Osteoblast (primary cell): ENCODE data around the gene PRKCQ. TPM values are rescaled to one million over a fixed set of nuclear protein-coding genes. Genes with fewer than 3 reads are reported as not detected.

Experiments used
- DNase-seq: peaks from one replicate; pipeline ENCODE4 v3.0.0; 2011; ENCODE audit warnings: low spot score, mixed read lengths; ENCODE audit not compliant: insufficient read length; ENCODE audit errors: missing footprints
- H2AFZ ChIP-seq: 2 replicates; pipeline ENCODE4 v1.6.0; 2011; ENCODE audit warnings: mild to moderate bottlenecking, low read length
- H3K27ac ChIP-seq: 2 replicates; pipeline ENCODE4 v1.5.1; 2011; ENCODE audit warnings: mild to moderate bottlenecking, low read depth, low read length, moderate library complexity
- H3K27me3 ChIP-seq: 2 replicates; pipeline ENCODE4 v1.6.0; 2012; ENCODE audit warnings: mild to moderate bottlenecking, control low read depth, inconsistent platforms, low read length, moderate library complexity; ENCODE audit not compliant: insufficient read depth
- H3K36me3 ChIP-seq: 2 replicates; pipeline ENCODE4 v1.5.1; 2011; ENCODE audit warnings: mild to moderate bottlenecking, low read length, control low read depth, moderate library complexity; ENCODE audit not compliant: insufficient read depth
- H3K4me1 ChIP-seq: 2 replicates; pipeline ENCODE4 v1.5.1; 2011; ENCODE audit warnings: mild to moderate bottlenecking, low read length, control low read depth, moderate library complexity; ENCODE audit not compliant: insufficient read depth
- H3K4me2 ChIP-seq: 2 replicates; pipeline ENCODE4 v1.6.0; 2011; ENCODE audit warnings: mild to moderate bottlenecking, low read length; ENCODE audit not compliant: insufficient read depth
- H3K4me3 ChIP-seq: fragments of 200-600 bp; sonication (generic); 3 replicates; pipeline ENCODE4 v1.5.1; 2012; ENCODE audit warnings: mild to moderate bottlenecking, low read length, inconsistent platforms; ENCODE audit not compliant: insufficient read depth
- H3K79me2 ChIP-seq: 2 replicates; pipeline ENCODE4 v1.6.0; 2012; ENCODE audit warnings: mild to moderate bottlenecking, low read length, control low read depth, inconsistent platforms; ENCODE audit not compliant: insufficient read depth
- H3K9me3 ChIP-seq: 2 replicates; pipeline ENCODE4 v1.5.1; 2011; ENCODE audit warnings: low read depth, low read length, control low read depth
- H4K20me1 ChIP-seq: 2 replicates; pipeline ENCODE4 v1.6.0; 2012; ENCODE audit warnings: mild to moderate bottlenecking, low read length, control low read depth; ENCODE audit not compliant: insufficient read depth
- CTCF ChIP-seq: IDR thresholded peaks from 2 replicates; pipeline ENCODE4 v1.5.1; 2011; ENCODE audit warnings: mild to moderate bottlenecking, low read depth, low read length, moderate library complexity; ENCODE audit errors: extremely low read depth
- total RNA-seq: library from RNA; depleted of rRNA; stranded (reverse); fragments of >200 nt; gene quantifications from 2 replicates; pipeline ENCODE4 v1.2.3, GENCODE V29; 2012

Gene PRKCQ
- total RNA-seq, 1 donor: not detected

- H3K27me3 ChIP-seq: no peaks in the 10 kb centered on the region
- H3K27ac ChIP-seq: no peak overlapping the region
- H3K4me1 ChIP-seq: no peaks in the 10 kb centered on the region
- H3K4me2 ChIP-seq: no peak overlapping the region
- TF ChIP-seq CTCF: no peak
- no peaks in the 10 kb centered on the region for H3K36me3 ChIP-seq
- no peaks in the 10 kb centered on the region for H3K9me3 ChIP-seq
- H4K20me1 ChIP-seq: no peaks in the 10 kb centered on the region
- no peak overlapping the region for H3K4me3 ChIP-seq
- H3K79me2 ChIP-seq: no peaks in the 10 kb centered on the region
- no peak overlapping the region for H2AFZ ChIP-seq
- no peak for DNase-seq
Observed at GRCh38 chr10:6426317-6426716, 153.8 kb downstream of the PRKCQ start.

- H3K4me3 ChIP-seq: no peak overlapping the region
- no peak overlapping the region for H3K27ac ChIP-seq
- no peaks in the 10 kb centered on the region for H3K9me3 ChIP-seq
- no peak for DNase-seq
- H2AFZ ChIP-seq: no peak overlapping the region
- H3K79me2 ChIP-seq: no peaks in the 10 kb centered on the region
- no peak overlapping the region for H3K4me2 ChIP-seq
- no peak for TF ChIP-seq CTCF
- H3K4me1 ChIP-seq: no peaks in the 10 kb centered on the region
- H3K36me3 ChIP-seq: no peaks in the 10 kb centered on the region
- no peaks in the 10 kb centered on the region for H4K20me1 ChIP-seq
- H3K27me3 ChIP-seq: peaks cover under 1% of the 10 kb centered on the region
Observed at GRCh38 chr10:6423413-6424170, 156.5 kb downstream of the PRKCQ start.

GRCh38 chr10:6423004-6423403, 157.1 kb downstream of the PRKCQ start:
- Histone ChIP-seq H3K79me2 (no peaks in the 10 kb centered on the region), H3K36me3 (no peaks in the 10 kb centered on the region), H3K4me1 (no peaks in the 10 kb centered on the region), H3K27me3 (peaks cover 5% of the 10 kb centered on the region), H4K20me1 (no peaks in the 10 kb centered on the region), H3K4me2 (no peak overlapping the region), H3K27ac (no peak overlapping the region), H3K4me3 (no peak overlapping the region), H2AFZ (no peak overlapping the region), H3K9me3 (no peaks in the 10 kb centered on the region)
- no peak for DNase-seq
- TF ChIP-seq CTCF: no peak

DNA sequence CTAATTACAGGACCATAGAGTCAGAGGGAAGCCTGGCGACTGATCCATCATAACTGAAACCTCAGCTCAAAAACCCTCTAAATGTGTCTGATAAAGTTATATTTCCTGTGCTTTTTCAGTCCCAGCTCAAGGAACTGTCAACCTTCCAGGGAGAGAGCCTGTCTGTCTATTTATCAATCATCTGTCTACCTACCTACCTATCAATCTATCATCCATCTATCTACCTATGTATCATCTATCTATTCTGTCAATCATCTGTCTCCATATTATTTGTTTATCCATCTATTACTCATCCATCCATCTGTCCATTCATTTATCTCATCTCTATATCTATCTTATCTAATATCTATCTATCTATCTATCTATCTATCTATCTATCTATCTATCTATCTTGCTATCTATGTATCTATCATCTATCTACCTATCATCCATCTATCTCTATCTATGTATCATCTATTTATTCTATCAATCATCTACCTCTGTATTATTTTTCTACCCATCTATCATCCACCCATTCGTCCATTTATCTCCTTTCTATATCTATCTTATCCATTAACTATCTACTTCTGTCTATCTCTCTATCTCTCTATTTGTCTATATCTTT, 161.4 kb downstream of the PRKCQ start:
- Histone ChIP-seq H3K4me2 (no peak overlapping the region), H4K20me1 (no peaks in the 10 kb centered on the region), H3K9me3 (no peaks in the 10 kb centered on the region), H3K36me3 (no peaks in the 10 kb centered on the region), H3K4me3 (no peak overlapping the region), H3K4me1 (no peaks in the 10 kb centered on the region), H3K79me2 (no peaks in the 10 kb centered on the region), H3K27me3 (peaks cover 5% of the 10 kb centered on the region), H3K27ac (no peak overlapping the region), H2AFZ (no peak overlapping the region)
- no peak for DNase-seq
- TF ChIP-seq CTCF: no peak
